Caco-2 (cell line): ENCODE data around the gene SSRP1. TPM values are rescaled to one million over a fixed set of nuclear protein-coding genes. Genes with fewer than 3 reads are reported as not detected.

ENCODE experiments used
- BruUV-seq: library from RNA; stranded (reverse); fragments of 400-500 nt; replicated peaks from 2 replicates; lab custom pipeline; 2021; lab: Mats Ljungman, UMichigan
- CTCF ChIA-PET: fragments of 300-600 bp; sonication (Branson Sonifier 250); formaldehyde crosslinking; loops from one replicate; lab custom pipeline; 2022; ENCODE audit warnings: antibody characterized with exemption; lab: Charles Lee
- POLR2A ChIA-PET: fragments of 300-600 bp; sonication (Branson Sonifier 250); formaldehyde crosslinking; loops from one replicate; lab custom pipeline; 2022; ENCODE audit warnings: antibody characterized with exemption; lab: Charles Lee
- DNase-seq, 2 experiments: peaks; one replicate each; pipeline versions ENCODE4 v3.0.0 to v3.0.0-alpha.2; 2020 to 2022
- H3K27me3 ChIP-seq: replicated peaks from 2 replicates; pipeline ENCODE4 v1.6.0; 2011; ENCODE audit warnings: low read length; ENCODE audit not compliant: control insufficient read depth, insufficient read depth
- H3K36me3 ChIP-seq: 2 replicates; pipeline ENCODE4 v1.5.1; 2011; ENCODE audit warnings: low read length; ENCODE audit not compliant: control insufficient read depth, insufficient read depth
- H3K4me1 ChIP-seq: fragments of 250-450 bp; sonication (Bioruptor Pico); 2 replicates; pipeline ENCODE4 v1.5.1; 2020; ENCODE audit warnings: mild to moderate bottlenecking
- H3K4me3 ChIP-seq: 2 replicates; pipeline ENCODE4 v1.5.1; 2011; ENCODE audit warnings: low read depth, mild to moderate bottlenecking, control low read depth, low read length
- H3K9me3 ChIP-seq: fragments of 250-450 bp; sonication (Bioruptor Pico); 2 replicates; pipeline ENCODE4 v1.5.1; 2020; ENCODE audit warnings: mild to moderate bottlenecking, moderate library complexity
- H3K27ac Mint-ChIP-seq: one replicate; pipeline ENCODE4 v1.8.0; 2022; ENCODE audit warnings: mixed read lengths; ENCODE audit not compliant: unreplicated experiment
- H3K27me3 Mint-ChIP-seq: one replicate; pipeline ENCODE4 v1.8.0; 2022; ENCODE audit warnings: mixed read lengths; ENCODE audit not compliant: insufficient read depth, unreplicated experiment
- H3K36me3 Mint-ChIP-seq: one replicate; pipeline ENCODE4 v1.8.0; 2022; ENCODE audit warnings: mild to moderate bottlenecking, mixed read lengths; ENCODE audit not compliant: insufficient read depth, unreplicated experiment
- H3K4me1 Mint-ChIP-seq: one replicate; pipeline ENCODE4 v1.8.0; 2022; ENCODE audit warnings: low read depth, mixed read lengths; ENCODE audit not compliant: unreplicated experiment
- H3K4me3 Mint-ChIP-seq: one replicate; pipeline ENCODE4 v1.8.0; 2022; ENCODE audit warnings: mild to moderate bottlenecking, moderate library complexity, mixed read lengths; ENCODE audit not compliant: unreplicated experiment
- H3K9me3 Mint-ChIP-seq: one replicate; pipeline ENCODE4 v1.8.0; 2022; ENCODE audit warnings: mixed read lengths; ENCODE audit not compliant: unreplicated experiment
- CTCF ChIP-seq, 2 experiments: fragments of 200-600 bp in 1 of 2; IDR thresholded peaks; 1 replicate in 1 of 2; 2 replicates in 1 of 2; pipeline versions ENCODE4 v1.5.1 to v1.8.0; 2011 to 2022; ENCODE audit warnings: antibody characterized with exemption in 1 of 2, control low read depth in 1 of 2, inconsistent platforms in 1 of 2, low read depth in 1 of 2, low read length in 1 of 2, mild to moderate bottlenecking in 1 of 2, moderate library complexity in 1 of 2; ENCODE audit not compliant: insufficient read depth in 1 of 2, severe bottlenecking in 1 of 2, unreplicated experiment in 1 of 2
- intact Hi-C: fragments of 100-400 bp; cut with micrococcal nuclease; formaldehyde crosslinking; loops from one replicate; pipeline ENCODE4 v1.10.0; 2022; ENCODE audit not compliant: unreplicated experiment
- total RNA-seq: library from RNA; stranded (reverse); gene quantifications from 2 replicates; pipeline ENCODE4 v1.2.3, GENCODE V29; 2022

Gene SSRP1
- total RNA-seq, 1 experiment from 2014 or later = 212 TPM

GRCh38 chr11:57324154-57324885, 11.4 kb downstream of the SSRP1 start:
- peak; percentile 67 to 73 for DNase-seq
- no peaks in the 10 kb centered on the region for H3K9me3 ChIP-seq
- Mint-ChIP-seq H3K36me3 (peaks cover 67% of the 10 kb centered on the region), H3K9me3 (no peaks in the 10 kb centered on the region), H3K27me3 (no peaks in the 10 kb centered on the region), H3K4me1 (peaks cover 57% of the 10 kb centered on the region), H3K27ac (peak overlapping the region; percentile 95), H3K4me3 (peak overlapping the region; percentile 88)
- peak overlapping the region; percentile 79 for H3K4me3 ChIP-seq
- no peak for TF ChIP-seq CTCF (IDR thresholded peaks at IDR 0.05; ENCODE audit: insufficient read depth in 1 of 2, low read depth in 1 of 2, low read length in 1 of 2, severe bottlenecking in 1 of 2, unreplicated experiment in 1 of 2)
- BruUV-seq = no TSS peak
- no peaks in the 10 kb centered on the region for H3K27me3 ChIP-seq
- ChIA-PET CTCF (interaction anchor here (0.7 to 2.3 kb wide), 7 partner anchors 11 to 75 kb away, joined by 3 to 13 read pairs (median 5); partner anchors contain the start of genes P2RX3 and SSRP1), POLR2A (interaction anchor here (0.6 to 2.2 kb wide), 5 partner anchors 11 to 745 kb away, joined by 3 to 31 read pairs (median 5); partner anchors contain the start of gene SSRP1)
- intact Hi-C loops = loop anchor here (2.0 kb wide), 1 partner anchor 36 kb away; no protein-coding TSS in a partner anchor
- peaks cover 3% of the 10 kb centered on the region for H3K36me3 ChIP-seq
- H3K4me1 ChIP-seq = peaks cover 52% of the 10 kb centered on the region

DNA sequence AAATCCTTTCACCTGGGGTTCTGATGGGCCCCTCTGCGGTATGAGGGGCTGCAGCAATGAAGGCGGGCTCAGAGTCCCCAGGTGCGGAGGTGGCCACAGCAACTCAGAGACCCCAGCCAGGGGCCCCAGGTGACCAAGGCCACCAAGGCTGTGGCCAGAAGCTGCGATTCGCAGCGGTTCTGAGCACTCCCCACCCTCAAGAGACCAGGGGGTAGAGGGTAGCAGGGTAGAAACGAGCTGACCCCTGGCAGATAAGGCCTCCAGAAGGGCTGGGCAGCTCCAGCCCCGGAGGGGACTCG, 11.9 kb downstream of the SSRP1 start:
- peak overlapping the region; percentile 88 for H3K4me3 Mint-ChIP-seq
- POLR2A ChIA-PET = interaction anchor here (0.6 to 2.2 kb wide), 4 partner anchors 12 to 745 kb away, joined by 3 to 31 read pairs (median 12); partner anchors contain the start of gene SSRP1
- Histone ChIP-seq H3K4me1 (peaks cover 52% of the 10 kb centered on the region), H3K27me3 (no peaks in the 10 kb centered on the region), H3K9me3 (no peaks in the 10 kb centered on the region), H3K36me3 (peaks cover 3% of the 10 kb centered on the region), H3K4me3 (peak overlapping the region; percentile 79)
- no TSS peak for BruUV-seq
- H3K36me3 Mint-ChIP-seq = peaks cover 68% of the 10 kb centered on the region
- peak overlapping the region; percentile 63 for H3K27ac Mint-ChIP-seq
- intact Hi-C loops = loop anchor here (2.0 kb wide), 1 partner anchor 35 kb away; no protein-coding TSS in a partner anchor
- no peak for TF ChIP-seq CTCF (IDR thresholded peaks at IDR 0.05; ENCODE audit: insufficient read depth in 1 of 2, low read depth in 1 of 2, low read length in 1 of 2, severe bottlenecking in 1 of 2, unreplicated experiment in 1 of 2)
- DNase-seq = no peak
- peaks cover 56% of the 10 kb centered on the region for H3K4me1 Mint-ChIP-seq
- H3K9me3 Mint-ChIP-seq = no peaks in the 10 kb centered on the region
- CTCF ChIA-PET = interaction anchor here (0.7 to 1.7 kb wide), 2 partner anchors 12 to 22 kb away, joined by 3 to 9 read pairs; no protein-coding TSS in a partner anchor
- no peaks in the 10 kb centered on the region for H3K27me3 Mint-ChIP-seq

DNA sequence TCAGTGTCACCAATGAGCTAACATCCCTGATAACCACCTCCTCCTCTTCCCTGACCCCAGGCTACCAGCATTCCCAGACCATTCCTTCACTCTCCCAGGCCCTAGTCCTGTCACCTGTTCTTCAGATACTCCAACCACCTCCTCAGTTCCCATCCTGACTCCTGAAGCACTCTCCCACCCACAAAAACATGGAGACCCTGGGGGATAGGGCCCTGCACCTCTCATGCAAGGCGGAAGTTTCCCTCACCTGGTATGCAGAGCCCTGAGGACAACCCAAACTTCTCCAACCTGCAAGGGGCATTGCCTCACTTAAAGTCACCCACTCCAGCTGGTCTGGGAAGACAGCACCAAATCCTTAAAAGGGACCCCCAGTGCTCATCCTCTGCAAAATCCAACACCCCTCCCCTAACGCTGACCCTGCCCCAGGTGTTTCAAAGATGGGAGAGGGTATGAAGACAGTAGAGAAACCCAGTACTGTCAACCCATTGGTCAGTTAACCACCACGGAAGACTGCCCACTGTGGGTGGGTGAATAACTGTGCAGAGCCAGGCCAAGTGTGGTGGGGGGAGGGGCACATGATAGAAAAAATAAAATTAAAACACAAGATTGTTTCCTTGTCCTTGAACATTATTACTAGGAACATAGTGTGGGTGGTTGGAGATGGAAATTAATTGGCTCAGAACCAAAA, 12.4 kb downstream of the SSRP1 start:
- peaks cover 52% of the 10 kb centered on the region for H3K4me1 ChIP-seq
- DNase-seq = no peak
- no peaks in the 10 kb centered on the region for H3K27me3 ChIP-seq
- peak overlapping the region; percentile 88 for H3K4me3 Mint-ChIP-seq
- no peak for TF ChIP-seq CTCF (IDR thresholded peaks at IDR 0.05; ENCODE audit: insufficient read depth in 1 of 2, low read depth in 1 of 2, low read length in 1 of 2, severe bottlenecking in 1 of 2, unreplicated experiment in 1 of 2)
- H3K27ac Mint-ChIP-seq = peak overlapping the region; percentile 63
- peaks cover 64% of the 10 kb centered on the region for H3K36me3 Mint-ChIP-seq
- peaks cover 51% of the 10 kb centered on the region for H3K4me1 Mint-ChIP-seq
- peak overlapping the region; percentile 79 for H3K4me3 ChIP-seq
- POLR2A ChIA-PET = interaction anchor here (0.6 to 2.2 kb wide), 3 partner anchors 12 to 744 kb away, joined by 3 to 31 read pairs (median 18); partner anchors contain the start of gene SSRP1
- no peaks in the 10 kb centered on the region for H3K27me3 Mint-ChIP-seq
- CTCF ChIA-PET = no interaction called here
- H3K9me3 Mint-ChIP-seq = no peaks in the 10 kb centered on the region
- no TSS peak for BruUV-seq
- intact Hi-C loops = no loop called here
- H3K36me3 ChIP-seq = peaks cover 4% of the 10 kb centered on the region
- H3K9me3 ChIP-seq = no peaks in the 10 kb centered on the region
